Kidney (tissue), 14 donors: Measurements from ENCODE around the gene SLC48A1. TPM values are rescaled to one million over a fixed set of nuclear protein-coding genes. Genes with fewer than 3 reads are reported as not detected.

Experiments
- DNase-seq, 5 donors: peaks; one replicate each; pipeline ENCODE4 v3.0.0-alpha.2; 2013 to 2020
- FAIRE-seq: peaks from 2 replicates; lab custom pipeline; 2012; peaks lifted over from hg19 to GRCh38; lab: Jason Lieb, UNC
- H3K27ac ChIP-seq, 2 donors: one replicate each; pipeline ENCODE4 v1.7.0; 2013; ENCODE audit warnings: low read depth in 2 of 2, low read length in 2 of 2, inconsistent platforms in 1 of 2
- H3K27me3 ChIP-seq: one replicate; pipeline ENCODE4 v1.7.1; 2013; ENCODE audit warnings: low read length, inconsistent platforms; ENCODE audit not compliant: control insufficient read depth, insufficient read depth
- H3K36me3 ChIP-seq, 3 donors: one replicate each; pipeline versions ENCODE4 v1.7.0 to v1.7.1; 2013; ENCODE audit warnings: low read length in 3 of 3, control low read depth in 1 of 3, inconsistent platforms in 1 of 3; ENCODE audit not compliant: insufficient read depth in 3 of 3, control insufficient read depth in 2 of 3
- H3K4me1 ChIP-seq, 3 donors: one replicate each; pipeline versions ENCODE4 v1.7.0 to v1.7.1; 2013; ENCODE audit warnings: low read length in 3 of 3, inconsistent platforms in 1 of 3, low read depth in 1 of 3; ENCODE audit not compliant: control insufficient read depth in 2 of 3, insufficient read depth in 2 of 3
- H3K4me3 ChIP-seq, 3 donors: one replicate each; pipeline versions ENCODE4 v1.7.0 to v1.8.1; 2013; ENCODE audit warnings: low read length in 3 of 3, control low read depth in 1 of 3, inconsistent platforms in 1 of 3
- H3K9ac ChIP-seq, 3 donors: one replicate each; pipeline versions ENCODE4 v1.7.0 to v1.7.1; 2013; ENCODE audit warnings: low read length in 3 of 3, control low read depth in 1 of 3, inconsistent platforms in 1 of 3
- H3K9me3 ChIP-seq, 3 donors: one replicate each; pipeline versions ENCODE4 v1.7.0 to v1.7.1; 2013; ENCODE audit warnings: low read length in 3 of 3, control low read depth in 1 of 3, inconsistent platforms in 1 of 3; ENCODE audit not compliant: control insufficient read depth in 2 of 3, insufficient read depth in 1 of 3
- CTCF ChIP-seq: IDR thresholded peaks from 3 replicates; pipeline ENCODE4 v1.5.1; 2012; ENCODE audit warnings: mild to moderate bottlenecking, moderate library complexity, borderline replicate concordance; ENCODE audit not compliant: insufficient read depth; ENCODE audit errors: extremely low read depth
- intact Hi-C: fragments of 100-400 bp; cut with DNase I; formaldehyde crosslinking; loops from one replicate; pipeline ENCODE4 v1.11.1; 2022
- polyA plus RNA-seq: library from polyadenylated mRNA; stranded (reverse); fragments of 350-450 nt; fragmentation: Illumina TruSeq; extraction: RNeasy Lipid Tissue Mini Kit (QIAGEN cat#74804); gene quantifications from one replicate; pipeline ENCODE4 v1.2.3, GENCODE V29; 2014; ENCODE audit warnings: low read depth, low replicate concordance; ENCODE audit not compliant: insufficient read depth
- total RNA-seq: library from RNA; stranded (reverse); fragmentation: NEBNext Ultra II Directional; extraction: Animal tissue kit (Norgen Biotek cat#: 25700); gene quantifications from one replicate; pipeline ENCODE4 v1.2.1, GENCODE V29; 2021
- donor health status: control.
- donor health status: control.
- donor health status: control.
- donor health status: control.
- donor health status: control.
- donor health status: DM: yes; HTN: yes; CAD: no.
- donor health status: Normal renal cell carcinoma (clear cell type).

Gene SLC48A1
- total and polyA plus RNA-seq, 2 donors from 2014 or later, result 56.9 to 69.9 TPM

GRCh38 chr12:47782372-47782770, 9.3 kb downstream of the SLC48A1 start:
- Histone ChIP-seq H3K27ac (no peak overlapping the region), H3K27me3 (no peaks in the 10 kb centered on the region), H3K4me1 (peaks cover 0 to 10% (median 0%) of the 10 kb centered on the region in 3 donors), H3K36me3 (peaks cover 3 to 25% (median 13%) of the 10 kb centered on the region in 3 donors), H3K9ac (no peak overlapping the region), H3K4me3 (no peak overlapping the region), H3K9me3 (no peaks in the 10 kb centered on the region)
- DNase-seq, result peak in 1 of 5 donors; percentile 71
- no peak for TF ChIP-seq CTCF
- intact Hi-C loops, result loop anchor here (10.0 kb wide), 1 partner anchor 52 kb away; no protein-coding TSS in a partner anchor
- FAIRE-seq, result no peak

GRCh38 chr12:47783024-47783755, 10.2 kb downstream of the SLC48A1 start:
- Histone ChIP-seq H3K4me3 (no peak overlapping the region), H3K36me3 (peaks cover 6 to 30% (median 18%) of the 10 kb centered on the region in 3 donors), H3K4me1 (peaks cover 0 to 5% (median 0%) of the 10 kb centered on the region in 3 donors), H3K27me3 (no peaks in the 10 kb centered on the region), H3K9ac (no peak overlapping the region), H3K9me3 (no peaks in the 10 kb centered on the region), H3K27ac (no peak overlapping the region)
- intact Hi-C loops, result loop anchor here (10.0 kb wide), 1 partner anchor 52 kb away; no protein-coding TSS in a partner anchor
- FAIRE-seq (no peak), DNase-seq (peak in 1 of 5 donors; percentile 71)
- no peak for TF ChIP-seq CTCF

GRCh38 chr12:47783821-47784819, 11.1 kb downstream of the SLC48A1 start:
- H3K9me3 ChIP-seq, result no peaks in the 10 kb centered on the region
- no peak overlapping the region for H3K9ac ChIP-seq
- intact Hi-C loops, result loop anchor here (10.0 kb wide), 1 partner anchor 51 kb away; no protein-coding TSS in a partner anchor
- H3K4me3 ChIP-seq, result no peak overlapping the region
- no peak for FAIRE-seq
- no peak overlapping the region for H3K27ac ChIP-seq
- H3K27me3 ChIP-seq, result no peaks in the 10 kb centered on the region
- H3K4me1 ChIP-seq, result no peaks in the 10 kb centered on the region
- peaks cover 6 to 38% (median 26%) of the 10 kb centered on the region in 3 donors for H3K36me3 ChIP-seq
- DNase-seq, result peak in 1 of 5 donors; percentile 68
- no peak for TF ChIP-seq CTCF
